Adipocyte (in vitro differentiated cells): ENCODE measurements around the gene ITFG2.

Source experiments
- DNase-seq: peaks from one replicate; pipeline ENCODE4 v3.0.0-alpha.2; 2015; ENCODE audit warnings: low read depth
- H3K27me3 ChIP-seq: replicated peaks from 2 replicates; pipeline ENCODE4 v1.7.0; 2013; ENCODE audit warnings: mild to moderate bottlenecking, low read length, moderate library complexity; ENCODE audit not compliant: control insufficient read depth, insufficient read depth
- H3K36me3 ChIP-seq: 2 replicates; pipeline ENCODE4 v1.7.0; 2013; ENCODE audit warnings: low read length, mild to moderate bottlenecking, moderate library complexity; ENCODE audit not compliant: control insufficient read depth, insufficient read depth, severe bottlenecking
- H3K4me1 ChIP-seq: 2 replicates; pipeline ENCODE4 v1.7.0; 2013; ENCODE audit warnings: mild to moderate bottlenecking, low read length, moderate library complexity; ENCODE audit not compliant: control insufficient read depth, insufficient read depth
- H3K4me3 ChIP-seq: 2 replicates; pipeline ENCODE4 v1.7.0; 2013; ENCODE audit warnings: mild to moderate bottlenecking, low read length, moderate library complexity
- H3K9ac ChIP-seq: 2 replicates; pipeline ENCODE4 v1.7.0; 2013; ENCODE audit warnings: mild to moderate bottlenecking, low read length, moderate library complexity
- H3K9me3 ChIP-seq: 2 replicates; pipeline ENCODE4 v1.7.0; 2013; ENCODE audit warnings: mild to moderate bottlenecking, low read length, moderate library complexity; ENCODE audit not compliant: control insufficient read depth

The ITFG2 gene

GRCh38 chr12:2819810-2820209 lies 7.3 kb downstream of the ITFG2 start:
- Histone ChIP-seq H3K36me3 (peaks cover 71% of the 10 kb centered on the region), H3K4me1 (no peaks in the 10 kb centered on the region), H3K9me3 (no peaks in the 10 kb centered on the region), H3K9ac (no peak overlapping the region), H3K4me3 (no peak overlapping the region), H3K27me3 (no peaks in the 10 kb centered on the region)
- DNase-seq, result no peak

- H3K27me3 ChIP-seq, result no peaks in the 10 kb centered on the region
- no peak overlapping the region for H3K4me3 ChIP-seq
- H3K9me3 ChIP-seq, result no peaks in the 10 kb centered on the region
- H3K9ac ChIP-seq, result no peak overlapping the region
- DNase-seq, result no peak
- H3K36me3 ChIP-seq, result peaks cover 77% of the 10 kb centered on the region
- H3K4me1 ChIP-seq, result no peaks in the 10 kb centered on the region
Observed at GRCh38 chr12:2820432-2820831, 8.0 kb downstream of the ITFG2 start.

GRCh38 chr12:2823483-2823882 lies 11.0 kb downstream of the ITFG2 start:
- Histone ChIP-seq H3K27me3 (no peaks in the 10 kb centered on the region), H3K9ac (no peak overlapping the region), H3K4me3 (no peak overlapping the region), H3K9me3 (no peaks in the 10 kb centered on the region), H3K36me3 (peaks cover 91% of the 10 kb centered on the region), H3K4me1 (no peaks in the 10 kb centered on the region)
- no peak for DNase-seq

- DNase-seq, result no peak
- H3K36me3 ChIP-seq, result peaks cover 89% of the 10 kb centered on the region
- H3K9ac ChIP-seq, result no peak overlapping the region
- H3K4me1 ChIP-seq, result no peaks in the 10 kb centered on the region
- H3K27me3 ChIP-seq, result no peaks in the 10 kb centered on the region
- H3K4me3 ChIP-seq, result no peak overlapping the region
- no peaks in the 10 kb centered on the region for H3K9me3 ChIP-seq
Observed at GRCh38 chr12:2824541-2824940, 12.1 kb downstream of the ITFG2 start.

GRCh38 chr12:2825132-2825531 lies 12.7 kb downstream of the ITFG2 start:
- Histone ChIP-seq H3K4me3 (no peak overlapping the region), H3K36me3 (peaks cover 86% of the 10 kb centered on the region), H3K9ac (no peak overlapping the region), H3K4me1 (no peaks in the 10 kb centered on the region), H3K27me3 (no peaks in the 10 kb centered on the region), H3K9me3 (no peaks in the 10 kb centered on the region)
- DNase-seq, result no peak

GRCh38 chr12:2826036-2826435 lies 13.6 kb downstream of the ITFG2 start:
- Histone ChIP-seq H3K36me3 (peaks cover 84% of the 10 kb centered on the region), H3K9ac (no peak overlapping the region), H3K4me3 (no peak overlapping the region), H3K27me3 (no peaks in the 10 kb centered on the region), H3K4me1 (no peaks in the 10 kb centered on the region), H3K9me3 (no peaks in the 10 kb centered on the region)
- DNase-seq, result no peak

GRCh38 chr12:2826721-2827515 lies 14.4 kb downstream of the ITFG2 start:
- H3K36me3 ChIP-seq, result peaks cover 82% of the 10 kb centered on the region

GRCh38 chr12:2829275-2829674 lies 16.8 kb downstream of the ITFG2 start:
- Histone ChIP-seq H3K9ac (no peak overlapping the region), H3K4me1 (peaks cover 6% of the 10 kb centered on the region), H3K36me3 (peaks cover 58% of the 10 kb centered on the region)

More at GRCh38 chr12:2826721-2827515, 14.4 kb downstream of the ITFG2 start:
- Histone ChIP-seq H3K9ac (no peak overlapping the region), H3K27me3 (no peaks in the 10 kb centered on the region), H3K4me3 (no peak overlapping the region), H3K4me1 (no peaks in the 10 kb centered on the region), H3K9me3 (no peaks in the 10 kb centered on the region)
- no peak for DNase-seq

GRCh38 chr12:2832550-2833127 lies 20.2 kb downstream of the ITFG2 start:
- H3K9ac ChIP-seq, result no peak overlapping the region

More at GRCh38 chr12:2829275-2829674, 16.8 kb downstream of the ITFG2 start:
- H3K27me3 ChIP-seq, result peaks cover 4% of the 10 kb centered on the region
- no peaks in the 10 kb centered on the region for H3K9me3 ChIP-seq
- DNase-seq, result no peak
- H3K4me3 ChIP-seq, result no peak overlapping the region

GRCh38 chr12:2833327-2833726 lies 20.9 kb downstream of the ITFG2 start:
- peaks cover 19% of the 10 kb centered on the region for H3K36me3 ChIP-seq
- H3K9me3 ChIP-seq, result no peaks in the 10 kb centered on the region
- no peak for DNase-seq
- H3K4me3 ChIP-seq, result no peak overlapping the region
- peaks cover 13% of the 10 kb centered on the region for H3K4me1 ChIP-seq
- no peak overlapping the region for H3K9ac ChIP-seq
- H3K27me3 ChIP-seq, result peaks cover 9% of the 10 kb centered on the region

More at GRCh38 chr12:2832550-2833127, 20.2 kb downstream of the ITFG2 start:
- DNase-seq, result no peak
- no peaks in the 10 kb centered on the region for H3K9me3 ChIP-seq
- no peak overlapping the region for H3K4me3 ChIP-seq
- peaks cover 25% of the 10 kb centered on the region for H3K36me3 ChIP-seq
- peaks cover 13% of the 10 kb centered on the region for H3K4me1 ChIP-seq
- peaks cover 9% of the 10 kb centered on the region for H3K27me3 ChIP-seq

- no peak overlapping the region for H3K4me3 ChIP-seq
- H3K27me3 ChIP-seq, result peaks cover 9% of the 10 kb centered on the region
- no peaks in the 10 kb centered on the region for H3K9me3 ChIP-seq
- no peak overlapping the region for H3K9ac ChIP-seq
- DNase-seq, result no peak
- H3K36me3 ChIP-seq, result peaks cover 19% of the 10 kb centered on the region
- peaks cover 13% of the 10 kb centered on the region for H3K4me1 ChIP-seq
Observed at GRCh38 chr12:2833810-2834209, 21.3 kb downstream of the ITFG2 start.
